ENCODE measurements around the gene TMEM200A.

- TF ChIP-seq CTCF (conservative IDR thresholded peaks at IDR 0.05; ENCODE audit: low read depth, low read length) (no peak), EZH2phosphoT487 (IDR thresholded peaks at IDR 0.05; ENCODE audit: borderline replicate concordance, low read length) (no peak)
Measured at GRCh38 chr6:130420911-130421310, 55.1 kb downstream of the TMEM200A start.
